K562 (cell line): Measurements from ENCODE around the gene ABCF3.

Experiments
- FIP1L1 ChIP-seq: fragments of 200-400 bp; formaldehyde crosslinking; IDR thresholded peaks from 2 replicates; pipeline ENCODE4 v1.6.1; 2018; ENCODE audit warnings: mild to moderate bottlenecking, low read depth, low read length; ENCODE audit not compliant: poor library complexity, severe bottlenecking
- RAD21 ChIP-seq, 2 experiments: fragments of 250-450 bp in 1 of 2; fragments of 450-650 bp in 1 of 2; sonication (Bioruptor Pico) in 1 of 2; formaldehyde crosslinking in 1 of 2; IDR thresholded peaks in 1 of 2; conservative IDR thresholded peaks in 1 of 2; 2 replicates each; pipeline versions ENCODE4 v1.4.0 to v1.8.0; 2020 to 2022; ENCODE audit warnings: mild to moderate bottlenecking in 2 of 2, moderate library complexity in 1 of 2
- ZNF143 ChIP-seq: sonication (generic); formaldehyde crosslinking; IDR thresholded peaks from 2 replicates; pipeline ENCODE4 v1.9.0; 2022; ENCODE audit warnings: mild to moderate bottlenecking, missing genetic modification reagents
- ZNF274 ChIP-seq: IDR thresholded peaks from 2 replicates; pipeline ENCODE4 v1.6.1; 2011; ENCODE audit warnings: low read depth, mild to moderate bottlenecking, low read length, moderate library complexity, borderline replicate concordance
- TF ChIP-seq, protein P1 (sequence below), 2 experiments: fragments of 450-650 bp in 1 of 2; sonication (generic) in 1 of 2; formaldehyde crosslinking in 1 of 2; IDR thresholded peaks in 1 of 2; conservative IDR thresholded peaks in 1 of 2; 2 replicates each; pipeline versions ENCODE4 v1.6.1 to v1.8.1; 2016 to 2023; ENCODE audit warnings: mild to moderate bottlenecking in 2 of 2, moderate library complexity in 2 of 2, inconsistent platforms in 1 of 2, missing genetic modification reagents in 1 of 2
- TF ChIP-seq, protein P2 (sequence below): sonication (generic); formaldehyde crosslinking; IDR thresholded peaks from 2 replicates; pipeline ENCODE4 v1.8.0; 2022; ENCODE audit warnings: missing genetic modification reagents, mild to moderate bottlenecking, borderline replicate concordance
- TF ChIP-seq, protein P3 (sequence below), 3 experiments: IDR thresholded peaks in 2 of 3; conservative IDR thresholded peaks in 1 of 3; 2 replicates each; pipeline ENCODE4 v1.5.1; 2011 to 2012; ENCODE audit warnings: low read length in 3 of 3, mild to moderate bottlenecking in 3 of 3, control low read depth in 2 of 3, improper control_type of control experiment in 1 of 3, inconsistent platforms in 1 of 3, low read depth in 1 of 3, mixed read lengths in 1 of 3, moderate library complexity in 1 of 3; ENCODE audit not compliant: insufficient read depth in 2 of 3
- TF ChIP-seq, protein P4 (sequence below), 2 experiments: fragments of 450-650 bp; IDR thresholded peaks; 2 replicates each; pipeline ENCODE4 v1.6.1; 2016; ENCODE audit warnings: mild to moderate bottlenecking in 2 of 2, borderline replicate concordance in 1 of 2, low read depth in 1 of 2, moderate library complexity in 1 of 2

DNA sequence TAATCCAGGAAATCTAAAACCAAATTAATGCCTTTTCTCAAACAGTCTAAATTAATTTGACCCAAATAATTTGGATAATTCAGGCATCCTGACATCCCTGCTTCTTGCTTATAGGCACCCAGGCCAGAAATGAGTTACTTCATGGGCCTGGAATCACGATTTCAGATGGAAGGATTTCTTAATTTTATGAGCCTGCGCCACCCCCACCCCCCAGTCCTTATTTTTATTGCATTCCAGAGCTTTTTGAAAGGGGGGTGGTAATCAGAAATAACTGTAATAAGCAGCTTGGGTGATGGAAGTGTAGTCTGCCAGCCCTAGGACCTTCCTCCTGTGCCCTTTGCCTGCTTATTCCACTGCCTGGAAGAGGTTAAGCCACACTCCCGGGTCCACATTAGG is 10.0 kb upstream of the ABCF3 start:
- TF ChIP-seq, protein P1, sequence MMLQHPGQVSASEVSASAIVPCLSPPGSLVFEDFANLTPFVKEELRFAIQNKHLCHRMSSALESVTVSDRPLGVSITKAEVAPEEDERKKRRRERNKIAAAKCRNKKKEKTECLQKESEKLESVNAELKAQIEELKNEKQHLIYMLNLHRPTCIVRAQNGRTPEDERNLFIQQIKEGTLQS (IDR thresholded peaks at IDR 0.05), result no peak
- TF ChIP-seq, protein P1 (CRISPR knock-in tag; conservative IDR thresholded peaks at IDR 0.05), result no peak
- TF ChIP-seq, protein P2, sequence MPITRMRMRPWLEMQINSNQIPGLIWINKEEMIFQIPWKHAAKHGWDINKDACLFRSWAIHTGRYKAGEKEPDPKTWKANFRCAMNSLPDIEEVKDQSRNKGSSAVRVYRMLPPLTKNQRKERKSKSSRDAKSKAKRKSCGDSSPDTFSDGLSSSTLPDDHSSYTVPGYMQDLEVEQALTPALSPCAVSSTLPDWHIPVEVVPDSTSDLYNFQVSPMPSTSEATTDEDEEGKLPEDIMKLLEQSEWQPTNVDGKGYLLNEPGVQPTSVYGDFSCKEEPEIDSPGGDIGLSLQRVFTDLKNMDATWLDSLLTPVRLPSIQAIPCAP, result no peak
- no peak for TF ChIP-seq ZNF143 (CRISPR knock-in tag)
- TF ChIP-seq FIP1L1, result no peak
- TF ChIP-seq RAD21 (CRISPR knock-in tag; conservative IDR thresholded peaks at IDR 0.05 in 1 of 2, IDR thresholded peaks at IDR 0.05 in 1 of 2), result no peak
- TF ChIP-seq, protein P3, sequence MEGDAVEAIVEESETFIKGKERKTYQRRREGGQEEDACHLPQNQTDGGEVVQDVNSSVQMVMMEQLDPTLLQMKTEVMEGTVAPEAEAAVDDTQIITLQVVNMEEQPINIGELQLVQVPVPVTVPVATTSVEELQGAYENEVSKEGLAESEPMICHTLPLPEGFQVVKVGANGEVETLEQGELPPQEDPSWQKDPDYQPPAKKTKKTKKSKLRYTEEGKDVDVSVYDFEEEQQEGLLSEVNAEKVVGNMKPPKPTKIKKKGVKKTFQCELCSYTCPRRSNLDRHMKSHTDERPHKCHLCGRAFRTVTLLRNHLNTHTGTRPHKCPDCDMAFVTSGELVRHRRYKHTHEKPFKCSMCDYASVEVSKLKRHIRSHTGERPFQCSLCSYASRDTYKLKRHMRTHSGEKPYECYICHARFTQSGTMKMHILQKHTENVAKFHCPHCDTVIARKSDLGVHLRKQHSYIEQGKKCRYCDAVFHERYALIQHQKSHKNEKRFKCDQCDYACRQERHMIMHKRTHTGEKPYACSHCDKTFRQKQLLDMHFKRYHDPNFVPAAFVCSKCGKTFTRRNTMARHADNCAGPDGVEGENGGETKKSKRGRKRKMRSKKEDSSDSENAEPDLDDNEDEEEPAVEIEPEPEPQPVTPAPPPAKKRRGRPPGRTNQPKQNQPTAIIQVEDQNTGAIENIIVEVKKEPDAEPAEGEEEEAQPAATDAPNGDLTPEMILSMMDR (IDR thresholded peaks at IDR 0.05 in 2 of 3, conservative IDR thresholded peaks at IDR 0.05 in 1 of 3; ENCODE audit: insufficient read depth in 2 of 3, low read depth in 1 of 3, low read length in 3 of 3), result no peak
- TF ChIP-seq ZNF274, result no peak
- TF ChIP-seq, protein P4, sequence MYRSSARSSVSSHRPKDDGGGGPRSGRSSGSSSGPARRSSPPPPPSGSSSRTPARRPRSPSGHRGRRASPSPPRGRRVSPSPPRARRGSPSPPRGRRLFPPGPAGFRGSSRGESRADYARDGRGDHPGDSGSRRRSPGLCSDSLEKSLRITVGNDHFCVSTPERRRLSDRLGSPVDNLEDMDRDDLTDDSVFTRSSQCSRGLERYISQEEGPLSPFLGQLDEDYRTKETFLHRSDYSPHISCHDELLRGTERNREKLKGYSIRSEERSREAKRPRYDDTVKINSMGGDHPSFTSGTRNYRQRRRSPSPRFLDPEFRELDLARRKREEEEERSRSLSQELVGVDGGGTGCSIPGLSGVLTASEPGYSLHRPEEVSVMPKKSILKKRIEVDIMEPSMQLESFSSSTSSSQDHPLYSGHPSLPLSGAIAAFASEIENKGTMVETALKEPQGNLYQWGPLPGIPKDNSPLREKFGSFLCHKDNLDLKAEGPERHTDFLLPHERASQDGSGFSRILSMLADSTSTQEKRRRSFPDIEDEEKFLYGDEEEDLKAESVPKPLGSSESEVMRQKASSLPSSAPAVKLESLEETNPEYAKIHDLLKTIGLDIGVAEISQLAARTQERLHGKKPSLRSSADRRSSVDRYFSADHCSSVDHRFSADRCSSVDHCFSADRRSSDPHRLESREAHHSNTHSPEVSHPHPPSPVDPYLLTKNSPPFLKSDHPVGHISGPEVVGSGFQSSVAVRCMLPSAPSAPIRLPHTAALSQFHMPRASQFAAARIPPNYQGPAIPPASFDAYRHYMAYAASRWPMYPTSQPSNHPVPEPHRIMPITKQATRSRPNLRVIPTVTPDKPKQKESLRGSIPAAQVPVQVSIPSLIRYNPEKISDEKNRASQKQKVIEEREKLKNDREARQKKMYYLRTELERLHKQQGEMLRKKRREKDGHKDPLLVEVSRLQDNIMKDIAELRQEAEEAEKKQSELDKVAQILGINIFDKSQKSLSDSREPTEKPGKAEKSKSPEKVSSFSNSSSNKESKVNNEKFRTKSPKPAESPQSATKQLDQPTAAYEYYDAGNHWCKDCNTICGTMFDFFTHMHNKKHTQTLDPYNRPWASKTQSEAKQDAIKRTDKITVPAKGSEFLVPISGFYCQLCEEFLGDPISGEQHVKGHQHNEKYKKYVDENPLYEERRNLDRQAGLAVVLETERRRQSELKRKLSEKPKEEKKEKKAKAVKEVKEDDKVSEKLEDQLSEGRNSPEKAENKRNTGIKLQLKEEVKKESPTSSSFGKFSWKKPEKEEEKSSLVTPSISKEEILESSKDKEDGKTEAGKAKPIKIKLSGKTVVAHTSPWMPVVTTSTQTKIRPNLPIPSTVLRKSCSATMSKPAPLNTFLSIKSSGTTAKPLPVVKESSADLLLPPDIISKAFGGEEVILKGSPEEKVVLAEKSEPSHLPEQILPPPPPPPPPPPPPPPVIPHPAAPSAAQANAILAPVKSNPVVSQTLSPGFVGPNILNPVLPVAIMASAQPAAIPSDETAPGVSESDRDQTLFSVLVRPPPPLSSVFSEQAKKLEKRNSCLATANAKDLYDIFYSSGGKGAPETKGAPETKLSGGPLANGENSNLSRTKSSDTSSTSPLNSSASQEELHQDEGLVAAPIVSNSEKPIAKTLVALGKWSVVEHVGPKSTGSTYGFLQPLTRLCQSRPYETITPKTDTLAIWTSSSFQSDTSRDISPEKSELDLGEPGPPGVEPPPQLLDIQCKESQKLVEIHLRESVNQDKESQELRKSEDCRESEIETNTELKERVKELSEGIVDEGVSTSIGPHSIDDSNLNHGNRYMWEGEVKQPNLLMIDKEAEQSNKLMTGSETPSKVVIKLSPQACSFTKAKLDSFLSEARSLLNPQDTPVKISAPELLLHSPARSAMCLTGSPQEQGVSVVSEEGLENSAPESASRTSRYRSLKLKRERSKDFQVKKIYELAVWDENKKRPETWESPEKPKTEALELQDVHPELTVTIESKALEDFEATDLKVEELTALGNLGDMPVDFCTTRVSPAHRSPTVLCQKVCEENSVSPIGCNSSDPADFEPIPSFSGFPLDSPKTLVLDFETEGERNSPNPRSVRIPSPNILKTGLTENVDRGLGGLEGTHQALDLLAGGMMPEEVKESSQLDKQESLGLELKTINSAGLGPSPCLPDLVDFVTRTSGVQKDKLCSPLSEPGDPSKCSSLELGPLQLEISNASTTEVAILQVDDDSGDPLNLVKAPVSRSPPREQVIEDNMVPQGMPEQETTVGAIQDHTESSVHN (IDR thresholded peaks at IDR 0.05; ENCODE audit: borderline replicate concordance in 1 of 2, low read depth in 1 of 2), result no peak
